Measurements from ENCODE around the gene ZNF678. TPM values are rescaled to one million over a fixed set of nuclear protein-coding genes. Genes with fewer than 3 reads are reported as not detected.

Gene ZNF678
- total and polyA plus RNA-seq, 2 of the 8 experiments (the other 6 are each of a cell fraction or from before 2014, with no cell fraction given), result 6.9 to 28.3 TPM

DNA sequence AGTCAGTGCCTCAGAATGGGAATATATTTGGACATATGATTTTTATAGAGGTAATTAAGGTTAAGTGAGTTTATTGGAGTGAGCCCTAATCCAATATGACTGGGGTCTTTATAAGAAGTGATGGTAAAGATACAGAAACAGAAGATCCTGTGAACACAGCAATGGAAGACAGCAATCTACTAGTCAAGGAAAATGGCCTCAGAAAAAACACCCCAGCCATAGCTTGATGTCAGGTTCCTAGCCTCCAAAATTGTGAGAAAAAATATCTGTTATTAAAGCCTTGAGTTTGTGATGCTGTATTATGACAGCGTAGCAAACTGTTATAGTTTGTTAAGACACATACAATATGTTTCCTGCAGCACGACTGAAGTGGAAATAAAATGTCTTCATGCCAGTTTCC lies 99.6 kb downstream of the ZNF678 start:
- Histone ChIP-seq H3K27ac (ENCODE audit: low read depth, low read length) (no peak overlapping the region), H3K4ac (replicated peaks; ENCODE audit: insufficient read length, low read depth, low read length) (no peak overlapping the region)
- WGBS, 2 experiments (ENCODE audit: extremely low coverage in 1 of 2, insufficient coverage in 1 of 2, insufficient read length in 1 of 2, insufficient replicate concordance in 2 of 2, low coverage in 1 of 2, low lambda C conversion rate in 2 of 2, missing lambda C conversion rate in 1 of 2), result 98% methylated on average over 2 of the region's 2 CpGs; no CpG with 5 or more reads in 1 of the 2 experiments
- TF ChIP-seq EGR1 (IDR thresholded peaks at IDR 0.05; ENCODE audit: borderline replicate concordance, low read depth, low read length), result no peak

More for the DNA sequence above, 99.6 kb downstream of the ZNF678 start:
- POLR2A ChIA-PET (ENCODE audit: partially characterized antibody), result no interaction called here
- no peaks in the 10 kb centered on the region for H4K20me1 ChIP-seq (replicated peaks in 1 of 2; ENCODE audit: control insufficient read depth in 1 of 2, insufficient read depth in 2 of 2, low read length in 2 of 2)
- H2AFZ ChIP-seq (ENCODE audit: low read length), result no peak overlapping the region
- no peak overlapping the region for H3K18ac ChIP-seq (ENCODE audit: extremely low read depth, low read length)
- no peak overlapping the region for H4K91ac ChIP-seq (replicated peaks; ENCODE audit: insufficient read length, low read length)
- H4K5ac ChIP-seq (ENCODE audit: insufficient read length, low read depth, low read length), result no peak overlapping the region
- no peak overlapping the region for H3K14ac ChIP-seq (ENCODE audit: insufficient read length)
- H3K23ac ChIP-seq (ENCODE audit: insufficient read length), result no peak overlapping the region
- H3K4me3 ChIP-seq (ENCODE audit: extremely low read depth in 1 of 4, insufficient read depth in 2 of 4, low read depth in 3 of 4, low read length in 4 of 4), result no peak overlapping the region
- H3K4me1 ChIP-seq (replicated peaks in 1 of 4; ENCODE audit: control insufficient read depth in 3 of 4, insufficient read depth in 4 of 4, low read length in 3 of 4), result no peaks in the 10 kb centered on the region
- H3K79me2 ChIP-seq (ENCODE audit: control insufficient read depth in 1 of 2, insufficient read depth in 2 of 2, low read length in 2 of 2), result no peaks in the 10 kb centered on the region
- H3K9me3 ChIP-seq (ENCODE audit: insufficient read depth in 2 of 2, low read depth in 1 of 2, low read length in 1 of 2), result peaks cover 71 to 75% of the 10 kb centered on the region in 2 experiments
- H3K56ac ChIP-seq (replicated peaks; ENCODE audit: insufficient read length, low read depth, low read length), result no peak overlapping the region
- no peak overlapping the region for H3K9ac ChIP-seq (replicated peaks in 1 of 4; ENCODE audit: extremely low read depth in 1 of 4, low read depth in 3 of 4, low read length in 3 of 4)
- H3K36me3 ChIP-seq (ENCODE audit: control insufficient read depth in 2 of 4, insufficient read depth in 4 of 4, low read length in 3 of 4), result peaks cover 0 to 18% (median 6%) of the 10 kb centered on the region in 4 experiments; a peak in 3 of 8 replicates
- H2BK5ac ChIP-seq (ENCODE audit: low read depth, low read length), result no peak overlapping the region
- CTCF ChIA-PET (ENCODE audit: partially characterized antibody), result interaction anchor here (2.6 kb wide), 1 partner anchor 9 kb away, joined by 9 read pairs; no protein-coding TSS in a partner anchor
- H3K27me3 ChIP-seq (replicated peaks in 1 of 4; ENCODE audit: control insufficient read depth in 3 of 4, extremely low read depth in 1 of 4, insufficient read depth in 3 of 4, low read length in 3 of 4), result no peaks in the 10 kb centered on the region
- H3K79me1 ChIP-seq (ENCODE audit: low read depth, low read length), result no peaks in the 10 kb centered on the region
- H2AK5ac ChIP-seq (ENCODE audit: low read depth, low read length), result no peak overlapping the region
- H4K8ac ChIP-seq (ENCODE audit: extremely low read depth, insufficient read depth, low read length), result no peak overlapping the region
- H2BK12ac ChIP-seq (ENCODE audit: low read depth, low read length), result no peak overlapping the region
- no peak for DNase-seq (ENCODE audit: low read depth in 1 of 2, low spot score in 2 of 2)
- H2BK120ac ChIP-seq (replicated peaks; ENCODE audit: low read depth, low read length), result no peak overlapping the region
- no peak overlapping the region for H2BK15ac ChIP-seq (ENCODE audit: low read length)
- no peak overlapping the region for H2BK20ac ChIP-seq (ENCODE audit: low read length)
- no peak for FAIRE-seq
- H3K23me2 ChIP-seq (ENCODE audit: low read depth, low read length), result no peaks in the 10 kb centered on the region
- H3K4me2 ChIP-seq (ENCODE audit: insufficient read depth in 1 of 2, low read depth in 2 of 2, low read length in 2 of 2), result no peak overlapping the region

All from H1 (cell line).